Retinal pigment epithelial cell (primary cell): ENCODE data around the gene PDGFB.

ENCODE experiments used
- DNase-seq: peaks from one replicate; pipeline ENCODE4 v3.0.0-alpha.2; 2010; ENCODE audit warnings: low read depth
- H3K4me3 ChIP-seq: 2 replicates; pipeline ENCODE4 v1.5.1; 2011; ENCODE audit warnings: mild to moderate bottlenecking, low read length, control low read depth, moderate library complexity
- TF ChIP-seq, protein P1 (sequence below): conservative IDR thresholded peaks from 2 replicates; pipeline ENCODE4 v1.5.1; 2011; ENCODE audit warnings: low read depth, low read length, control low read depth, inconsistent platforms

The PDGFB gene

DNA sequence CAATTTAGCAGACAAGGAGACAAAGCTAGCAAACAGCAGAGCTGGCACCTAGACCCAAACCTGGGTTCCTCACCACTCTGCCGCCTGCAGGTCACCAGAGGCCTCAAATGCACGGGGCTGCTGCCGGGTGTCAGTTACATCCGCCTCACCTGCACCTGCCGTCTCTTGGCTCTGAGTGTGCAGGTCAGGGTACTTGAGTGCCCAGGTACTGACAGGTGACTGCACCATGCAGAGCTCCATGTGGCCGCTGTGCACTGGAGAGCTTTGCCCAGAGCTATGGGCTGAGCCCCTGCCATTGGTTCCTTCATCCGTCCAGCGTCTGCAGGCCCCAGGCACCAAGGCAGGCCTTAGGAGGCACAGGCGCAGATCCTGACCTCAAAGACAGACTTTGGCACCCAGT is 35.0 kb downstream of the PDGFB start:
- DNase-seq, result no peak
- TF ChIP-seq, protein P1, sequence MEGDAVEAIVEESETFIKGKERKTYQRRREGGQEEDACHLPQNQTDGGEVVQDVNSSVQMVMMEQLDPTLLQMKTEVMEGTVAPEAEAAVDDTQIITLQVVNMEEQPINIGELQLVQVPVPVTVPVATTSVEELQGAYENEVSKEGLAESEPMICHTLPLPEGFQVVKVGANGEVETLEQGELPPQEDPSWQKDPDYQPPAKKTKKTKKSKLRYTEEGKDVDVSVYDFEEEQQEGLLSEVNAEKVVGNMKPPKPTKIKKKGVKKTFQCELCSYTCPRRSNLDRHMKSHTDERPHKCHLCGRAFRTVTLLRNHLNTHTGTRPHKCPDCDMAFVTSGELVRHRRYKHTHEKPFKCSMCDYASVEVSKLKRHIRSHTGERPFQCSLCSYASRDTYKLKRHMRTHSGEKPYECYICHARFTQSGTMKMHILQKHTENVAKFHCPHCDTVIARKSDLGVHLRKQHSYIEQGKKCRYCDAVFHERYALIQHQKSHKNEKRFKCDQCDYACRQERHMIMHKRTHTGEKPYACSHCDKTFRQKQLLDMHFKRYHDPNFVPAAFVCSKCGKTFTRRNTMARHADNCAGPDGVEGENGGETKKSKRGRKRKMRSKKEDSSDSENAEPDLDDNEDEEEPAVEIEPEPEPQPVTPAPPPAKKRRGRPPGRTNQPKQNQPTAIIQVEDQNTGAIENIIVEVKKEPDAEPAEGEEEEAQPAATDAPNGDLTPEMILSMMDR, result no peak
- H3K4me3 ChIP-seq, result no peak overlapping the region

DNA sequence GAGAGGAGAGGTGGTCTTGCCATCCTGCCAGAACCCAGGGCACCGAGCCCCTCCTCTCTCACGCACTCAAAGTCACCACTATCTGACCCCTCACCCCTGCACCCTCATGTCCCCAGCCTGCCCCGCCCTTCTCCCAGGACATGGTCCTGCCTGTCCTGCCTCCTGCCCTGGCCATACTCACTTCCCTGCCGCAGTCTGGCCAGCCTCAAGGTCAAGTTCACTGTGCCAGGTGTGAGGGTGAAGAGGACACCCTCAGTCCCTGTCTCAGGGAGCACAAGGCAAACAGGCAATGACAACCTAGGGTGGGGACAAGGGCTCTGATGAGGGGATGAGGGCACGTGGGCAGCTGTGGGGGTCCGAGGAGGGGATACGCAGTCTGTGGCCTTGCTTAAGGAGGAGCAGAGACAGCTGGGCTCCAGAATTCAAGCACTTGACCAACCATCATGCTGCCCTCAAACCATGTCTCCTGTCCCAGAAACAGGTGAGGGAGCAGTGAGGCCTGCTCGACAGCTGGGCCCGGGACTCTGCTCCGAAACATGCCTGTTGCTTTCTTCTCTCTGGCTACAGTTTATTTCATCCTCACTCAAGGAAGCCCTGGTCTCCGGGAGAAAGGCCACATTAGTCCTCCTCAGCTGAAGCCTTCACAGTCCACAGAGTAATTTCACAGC is 36.6 kb downstream of the PDGFB start:
- TF ChIP-seq, protein P1, result no peak
- no peak overlapping the region for H3K4me3 ChIP-seq
- no peak for DNase-seq

DNA sequence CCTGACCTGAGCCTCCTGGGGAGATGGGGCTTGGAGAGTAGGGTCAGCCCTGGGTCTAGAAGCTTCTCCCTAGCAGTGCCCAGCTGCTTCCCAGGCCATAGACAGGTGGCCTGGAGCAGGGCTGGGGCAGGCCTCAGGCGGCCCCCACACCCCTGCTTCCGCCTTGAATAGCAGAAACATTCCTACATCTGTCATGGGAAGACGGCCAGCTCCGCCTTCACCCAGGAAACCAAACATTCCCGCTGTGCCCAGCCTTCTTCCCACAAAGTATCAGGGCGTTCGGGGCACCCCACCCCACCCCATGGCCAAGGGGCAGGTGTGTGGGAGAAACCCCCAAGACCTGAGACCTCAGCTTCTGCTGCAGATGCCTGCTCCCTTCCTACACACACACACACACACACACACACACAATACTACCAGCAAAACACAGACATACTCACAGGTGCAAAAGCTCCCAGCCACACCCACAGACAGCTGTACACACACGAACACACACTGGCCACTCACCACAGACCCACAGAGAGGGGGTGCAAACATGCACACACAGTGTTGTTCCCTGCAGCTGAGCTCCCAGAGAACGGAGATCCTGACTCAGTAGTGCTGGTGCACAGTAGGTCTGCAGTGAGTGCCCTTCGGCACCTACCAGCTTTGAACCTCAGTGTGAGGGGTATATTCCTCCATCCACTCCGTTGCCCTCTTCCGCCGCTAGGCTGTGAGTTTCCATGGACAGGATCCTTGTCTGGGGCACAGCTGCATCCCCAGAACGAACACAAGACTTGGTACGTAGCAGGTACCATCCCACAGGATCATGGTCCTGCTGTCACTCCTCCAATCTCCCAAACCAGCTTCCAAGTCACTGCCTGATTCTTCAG is 37.4 kb downstream of the PDGFB start:
- no peak overlapping the region for H3K4me3 ChIP-seq
- DNase-seq, result no peak
- TF ChIP-seq, protein P1, result no peak

DNA sequence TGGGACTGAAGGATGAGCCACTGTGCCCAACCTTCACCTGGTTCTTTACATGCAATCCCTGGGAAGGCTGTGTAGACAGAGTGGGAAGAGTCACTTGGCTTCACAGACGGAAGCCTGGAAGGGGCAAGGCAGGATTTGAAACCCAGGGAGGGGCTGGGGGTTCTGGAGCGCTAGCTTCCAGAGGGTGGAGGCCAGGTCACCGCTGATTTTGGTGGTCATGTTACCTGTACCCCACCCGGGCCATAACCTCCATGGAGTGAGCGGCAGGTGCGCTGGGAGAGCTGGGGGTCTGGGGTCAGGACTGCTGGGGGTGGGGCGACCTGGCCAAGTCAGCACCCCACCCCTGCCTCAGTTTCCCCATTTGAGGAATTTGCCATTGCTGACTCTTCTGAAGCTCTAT is 38.3 kb downstream of the PDGFB start:
- TF ChIP-seq, protein P1, result no peak
- no peak for DNase-seq
- H3K4me3 ChIP-seq, result no peak overlapping the region

DNA sequence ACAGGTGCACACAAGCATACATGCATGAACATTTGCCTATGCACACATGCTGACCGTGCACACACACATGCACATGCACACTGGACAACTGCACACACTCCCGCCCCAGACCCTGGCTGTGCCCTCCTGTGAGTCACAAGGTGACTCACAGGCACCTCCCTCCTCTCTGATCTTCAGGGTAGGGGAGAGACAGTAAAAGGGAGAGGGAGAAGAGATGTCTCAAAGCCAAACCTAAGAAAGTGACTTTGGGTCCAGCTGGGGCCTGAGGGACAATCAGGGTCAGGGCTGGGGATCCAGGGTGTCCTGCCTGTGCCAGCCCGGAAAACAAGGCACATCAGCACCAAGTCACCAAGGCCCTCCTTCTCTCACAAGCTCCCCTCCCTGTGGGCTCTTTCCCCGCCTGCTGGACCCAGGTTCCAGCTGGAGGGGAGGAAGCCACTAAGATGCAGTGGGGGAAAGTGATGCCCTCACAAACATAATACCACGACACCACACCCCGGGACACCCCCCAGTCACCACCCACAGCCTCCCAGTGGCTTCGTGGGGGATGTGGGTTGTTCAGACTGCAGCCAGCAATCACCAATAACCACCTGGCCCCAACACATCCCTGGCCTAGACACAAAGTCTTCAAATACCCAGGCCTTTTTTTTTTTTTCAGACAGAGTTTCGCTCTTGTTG is 39.3 kb downstream of the PDGFB start:
- no peak for DNase-seq
- TF ChIP-seq, protein P1, result no peak
- no peak overlapping the region for H3K4me3 ChIP-seq

DNA sequence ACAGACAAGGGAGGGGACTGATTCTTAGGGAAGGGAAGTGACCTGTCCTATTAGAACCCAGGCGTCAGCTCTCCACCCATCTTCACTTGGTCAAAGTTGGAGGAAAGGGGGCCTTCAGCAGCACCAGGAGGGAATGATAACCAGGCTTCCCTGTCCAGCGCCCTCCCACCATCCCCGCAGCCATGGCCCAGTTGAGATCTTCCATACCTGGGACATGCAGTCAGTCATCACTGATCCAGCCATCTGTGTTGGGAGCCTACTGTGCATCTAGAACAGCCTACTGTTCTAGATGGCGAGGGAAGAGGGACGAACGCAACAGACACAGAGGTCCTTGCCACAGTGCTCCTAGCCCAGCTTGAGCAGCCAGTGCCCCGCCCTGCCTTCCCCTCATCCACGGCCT is 40.6 kb downstream of the PDGFB start:
- no peak for DNase-seq
- no peak overlapping the region for H3K4me3 ChIP-seq
- TF ChIP-seq, protein P1, result no peak
